WTC11 (cell line): Measurements from ENCODE around the gene GALP. TPM values are rescaled to one million over a fixed set of nuclear protein-coding genes. Genes with fewer than 3 reads are reported as not detected.

Experiments
- ATAC-seq: fragments of 200-7000 bp; cut with Tn5 transposase; 2 replicates; pipeline ENCODE4 v1.10.0; 2021; ENCODE audit warnings: mild to moderate bottlenecking, moderate library complexity
- CTCF ChIA-PET: fragments of 300-600 bp; sonication (Branson Sonifier 250); formaldehyde crosslinking; loops from one replicate; lab custom pipeline; 2021; ENCODE audit warnings: antibody characterized with exemption; lab: Charles Lee
- POLR2A ChIA-PET: fragments of 350-600 bp; sonication (Branson Sonifier 250); formaldehyde crosslinking; loops from one replicate; lab custom pipeline; 2021; ENCODE audit warnings: antibody characterized with exemption; lab: Charles Lee
- DNase-seq: peaks from one replicate; pipeline ENCODE4 v3.0.0; 2021; ENCODE audit warnings: low spot score
- H3K27ac Mint-ChIP-seq: 2 replicates; pipeline ENCODE4 v1.8.0; 2021; ENCODE audit warnings: mixed read lengths
- H3K27me3 Mint-ChIP-seq: 2 replicates; pipeline ENCODE4 v1.8.0; 2021; ENCODE audit warnings: low read depth, mild to moderate bottlenecking, moderate library complexity, mixed read lengths
- H3K36me3 Mint-ChIP-seq: 2 replicates; pipeline ENCODE4 v1.8.0; 2021; ENCODE audit warnings: mixed read lengths
- H3K4me1 Mint-ChIP-seq: 2 replicates; pipeline ENCODE4 v1.8.0; 2022; ENCODE audit warnings: mixed read lengths
- H3K4me3 Mint-ChIP-seq: 2 replicates; pipeline ENCODE4 v1.8.0; 2021; ENCODE audit warnings: mild to moderate bottlenecking, moderate library complexity, mixed read lengths
- H3K9me3 Mint-ChIP-seq: 2 replicates; pipeline ENCODE4 v1.8.0; 2021; ENCODE audit warnings: mixed read lengths
- ATF1 ChIP-seq: sonication (generic); formaldehyde crosslinking; IDR thresholded peaks from 2 replicates; pipeline ENCODE4 v1.8.1; 2023; ENCODE audit warnings: mild to moderate bottlenecking, moderate library complexity, missing genetic modification reagents
- CREB1 ChIP-seq: sonication (generic); formaldehyde crosslinking; IDR thresholded peaks from 2 replicates; pipeline ENCODE4 v1.8.0; 2023; ENCODE audit warnings: mild to moderate bottlenecking, missing genetic modification reagents
- CREM ChIP-seq: sonication (generic); formaldehyde crosslinking; IDR thresholded peaks from 2 replicates; pipeline ENCODE4 v1.8.1; 2022; ENCODE audit warnings: mild to moderate bottlenecking, missing genetic modification reagents, moderate library complexity
- ESRRA ChIP-seq: sonication (generic); formaldehyde crosslinking; IDR thresholded peaks from 2 replicates; pipeline ENCODE4 v1.8.1; 2022; ENCODE audit warnings: mild to moderate bottlenecking, missing genetic modification reagents, borderline replicate concordance
- FOXP1 ChIP-seq: sonication (generic); formaldehyde crosslinking; IDR thresholded peaks from 2 replicates; pipeline ENCODE4 v1.8.0; 2022; ENCODE audit warnings: missing genetic modification reagents, mild to moderate bottlenecking, moderate library complexity, borderline replicate concordance
- MYBL2 ChIP-seq: sonication (generic); formaldehyde crosslinking; IDR thresholded peaks from 2 replicates; pipeline ENCODE4 v1.8.1; 2023; ENCODE audit warnings: mild to moderate bottlenecking, moderate library complexity, missing genetic modification reagents
- NFYB ChIP-seq: sonication (generic); formaldehyde crosslinking; conservative IDR thresholded peaks from 2 replicates; pipeline ENCODE4 v1.8.0; 2022; ENCODE audit warnings: low read depth, missing genetic modification reagents
- NR1H2 ChIP-seq: sonication (generic); formaldehyde crosslinking; IDR thresholded peaks from 2 replicates; pipeline ENCODE4 v1.9.0; 2021; ENCODE audit warnings: mild to moderate bottlenecking, moderate library complexity, missing genetic modification reagents
- NR3C1 ChIP-seq: sonication (generic); formaldehyde crosslinking; conservative IDR thresholded peaks from 2 replicates; pipeline ENCODE4 v1.8.1; 2023; ENCODE audit warnings: low read depth, mild to moderate bottlenecking, missing genetic modification reagents
- SMAD4 ChIP-seq: sonication (generic); formaldehyde crosslinking; IDR thresholded peaks from 2 replicates; pipeline ENCODE4 v1.8.0; 2022; ENCODE audit warnings: mild to moderate bottlenecking, missing genetic modification reagents
- TEAD4 ChIP-seq: sonication (generic); formaldehyde crosslinking; IDR thresholded peaks from 2 replicates; pipeline ENCODE4 v1.8.0; 2022; ENCODE audit warnings: mild to moderate bottlenecking, missing genetic modification reagents
- ZNF317 ChIP-seq: sonication (generic); formaldehyde crosslinking; IDR thresholded peaks from 2 replicates; pipeline ENCODE4 v1.8.1; 2023; ENCODE audit warnings: low read depth, mild to moderate bottlenecking, moderate library complexity, missing genetic modification reagents, borderline replicate concordance
- ZNF416 ChIP-seq: fragments of 250-450 bp; sonication (Bioruptor Pico); IDR thresholded peaks from 2 replicates; pipeline ENCODE4 v1.9.0; 2021; ENCODE audit warnings: mild to moderate bottlenecking, inconsistent platforms
- total RNA-seq: library from RNA; stranded (reverse); gene quantifications from 3 replicates; pipeline ENCODE4 v1.2.3, GENCODE V29; 2021
- TF ChIP-seq, protein P1 (sequence below): sonication (generic); formaldehyde crosslinking; conservative IDR thresholded peaks from 2 replicates; pipeline ENCODE4 v1.8.1; 2023; ENCODE audit warnings: mild to moderate bottlenecking, low read depth, missing genetic modification reagents, moderate library complexity
- TF ChIP-seq, protein P2 (sequence below): fragments of 250-450 bp; sonication (Bioruptor Pico); IDR thresholded peaks from 2 replicates; pipeline ENCODE4 v1.9.0; 2021; ENCODE audit warnings: mild to moderate bottlenecking
- TF ChIP-seq, protein P3 (sequence below): fragments of 250-450 bp; sonication (Bioruptor Pico); IDR thresholded peaks from 2 replicates; pipeline ENCODE4 v1.9.0; 2021; ENCODE audit warnings: mild to moderate bottlenecking
- TF ChIP-seq, protein P4 (sequence below): sonication (generic); formaldehyde crosslinking; IDR thresholded peaks from 2 replicates; pipeline ENCODE4 v1.8.0; 2022; ENCODE audit warnings: mild to moderate bottlenecking, missing genetic modification reagents
- TF ChIP-seq, protein P5 (sequence below): sonication (generic); formaldehyde crosslinking; IDR thresholded peaks from 2 replicates; pipeline ENCODE4 v1.8.1; 2023; ENCODE audit warnings: mild to moderate bottlenecking, missing genetic modification reagents
- TF ChIP-seq, protein P6 (sequence below): sonication (generic); formaldehyde crosslinking; IDR thresholded peaks from 2 replicates; pipeline ENCODE4 v1.8.0; 2022; ENCODE audit warnings: missing genetic modification reagents

GALP gene
- total RNA-seq, 1 experiment from 2014 or later = not detected

DNA sequence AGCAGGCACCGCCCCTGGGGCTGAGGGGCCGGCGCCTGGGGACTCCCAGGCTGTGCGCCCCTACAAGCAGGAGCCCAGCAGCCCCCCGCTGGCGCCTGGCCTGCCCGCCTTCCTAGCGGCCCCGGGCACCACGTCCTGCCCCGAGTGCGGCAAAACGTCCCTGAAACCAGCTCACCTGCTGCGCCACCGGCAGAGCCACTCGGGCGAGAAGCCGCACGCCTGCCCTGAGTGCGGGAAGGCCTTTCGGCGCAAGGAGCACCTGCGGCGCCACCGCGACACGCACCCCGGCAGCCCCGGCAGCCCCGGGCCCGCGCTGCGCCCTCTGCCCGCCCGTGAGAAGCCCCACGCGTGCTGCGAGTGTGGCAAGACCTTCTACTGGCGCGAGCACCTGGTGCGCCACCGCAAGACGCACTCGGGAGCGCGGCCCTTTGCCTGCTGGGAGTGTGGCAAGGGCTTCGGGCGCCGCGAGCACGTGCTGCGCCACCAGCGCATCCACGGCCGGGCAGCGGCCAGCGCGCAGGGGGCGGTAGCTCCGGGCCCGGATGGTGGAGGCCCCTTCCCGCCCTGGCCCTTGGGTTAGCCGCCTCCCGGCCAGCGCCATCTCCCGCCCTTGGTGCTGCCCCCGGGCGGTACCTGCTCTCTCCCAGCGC lies 16.1 kb upstream of the GALP start (continued):
- TF ChIP-seq, protein P1, sequence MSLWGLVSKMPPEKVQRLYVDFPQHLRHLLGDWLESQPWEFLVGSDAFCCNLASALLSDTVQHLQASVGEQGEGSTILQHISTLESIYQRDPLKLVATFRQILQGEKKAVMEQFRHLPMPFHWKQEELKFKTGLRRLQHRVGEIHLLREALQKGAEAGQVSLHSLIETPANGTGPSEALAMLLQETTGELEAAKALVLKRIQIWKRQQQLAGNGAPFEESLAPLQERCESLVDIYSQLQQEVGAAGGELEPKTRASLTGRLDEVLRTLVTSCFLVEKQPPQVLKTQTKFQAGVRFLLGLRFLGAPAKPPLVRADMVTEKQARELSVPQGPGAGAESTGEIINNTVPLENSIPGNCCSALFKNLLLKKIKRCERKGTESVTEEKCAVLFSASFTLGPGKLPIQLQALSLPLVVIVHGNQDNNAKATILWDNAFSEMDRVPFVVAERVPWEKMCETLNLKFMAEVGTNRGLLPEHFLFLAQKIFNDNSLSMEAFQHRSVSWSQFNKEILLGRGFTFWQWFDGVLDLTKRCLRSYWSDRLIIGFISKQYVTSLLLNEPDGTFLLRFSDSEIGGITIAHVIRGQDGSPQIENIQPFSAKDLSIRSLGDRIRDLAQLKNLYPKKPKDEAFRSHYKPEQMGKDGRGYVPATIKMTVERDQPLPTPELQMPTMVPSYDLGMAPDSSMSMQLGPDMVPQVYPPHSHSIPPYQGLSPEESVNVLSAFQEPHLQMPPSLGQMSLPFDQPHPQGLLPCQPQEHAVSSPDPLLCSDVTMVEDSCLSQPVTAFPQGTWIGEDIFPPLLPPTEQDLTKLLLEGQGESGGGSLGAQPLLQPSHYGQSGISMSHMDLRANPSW = no peak
- no peak for TF ChIP-seq CREM
- TF ChIP-seq NR1H2 (CRISPR knock-in tag) = no peak
- TF ChIP-seq, all 79 proteins: peak for 0

DNA sequence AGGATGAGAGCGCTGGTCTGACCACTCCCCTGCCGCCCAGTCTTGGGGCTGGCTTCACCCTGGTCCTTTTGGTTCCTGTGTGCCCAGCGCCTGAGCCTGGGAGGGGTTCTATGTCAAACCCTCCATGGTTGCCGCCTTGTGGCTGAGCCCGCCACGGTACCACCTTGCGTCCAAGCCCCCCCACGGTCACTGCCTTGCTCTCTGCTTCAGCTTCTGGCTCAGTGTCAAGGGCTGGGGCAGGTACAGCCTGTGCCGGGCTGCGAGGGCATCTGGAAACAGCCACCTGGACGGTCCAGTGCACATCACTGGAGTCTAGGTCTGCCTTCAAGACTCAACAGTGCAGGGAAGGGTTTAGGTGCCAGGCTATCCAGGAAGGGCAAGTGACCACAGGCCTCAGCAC lies 14.3 kb upstream of the GALP start:
- no peaks in the 10 kb centered on the region for H3K27me3 Mint-ChIP-seq
- DNase-seq (no peak), ATAC-seq (no peak)
- H3K27ac Mint-ChIP-seq = no peak overlapping the region
- no peak overlapping the region for H3K4me3 Mint-ChIP-seq
- H3K4me1 Mint-ChIP-seq = no peaks in the 10 kb centered on the region
- ChIA-PET POLR2A (no interaction called here), CTCF (interaction anchor here (0.8 kb wide), 1 partner anchor 32 kb away, joined by 3 read pairs; no protein-coding TSS in a partner anchor)
- TF ChIP-seq ZNF317 (CRISPR knock-in tag) (no peak), TEAD4 (CRISPR knock-in tag) (no peak), ESRRA (CRISPR knock-in tag) (no peak), CREB1 (CRISPR knock-in tag) (no peak), SMAD4 (CRISPR knock-in tag) (no peak), NR3C1 (CRISPR knock-in tag) (no peak), NFYB (CRISPR knock-in tag) (no peak), FOXP1 (CRISPR knock-in tag) (no peak), ATF1 (CRISPR knock-in tag) (no peak), MYBL2 (no peak), ZNF416 (no peak)
- TF ChIP-seq, protein P1 = no peak
- TF ChIP-seq, protein P2, sequence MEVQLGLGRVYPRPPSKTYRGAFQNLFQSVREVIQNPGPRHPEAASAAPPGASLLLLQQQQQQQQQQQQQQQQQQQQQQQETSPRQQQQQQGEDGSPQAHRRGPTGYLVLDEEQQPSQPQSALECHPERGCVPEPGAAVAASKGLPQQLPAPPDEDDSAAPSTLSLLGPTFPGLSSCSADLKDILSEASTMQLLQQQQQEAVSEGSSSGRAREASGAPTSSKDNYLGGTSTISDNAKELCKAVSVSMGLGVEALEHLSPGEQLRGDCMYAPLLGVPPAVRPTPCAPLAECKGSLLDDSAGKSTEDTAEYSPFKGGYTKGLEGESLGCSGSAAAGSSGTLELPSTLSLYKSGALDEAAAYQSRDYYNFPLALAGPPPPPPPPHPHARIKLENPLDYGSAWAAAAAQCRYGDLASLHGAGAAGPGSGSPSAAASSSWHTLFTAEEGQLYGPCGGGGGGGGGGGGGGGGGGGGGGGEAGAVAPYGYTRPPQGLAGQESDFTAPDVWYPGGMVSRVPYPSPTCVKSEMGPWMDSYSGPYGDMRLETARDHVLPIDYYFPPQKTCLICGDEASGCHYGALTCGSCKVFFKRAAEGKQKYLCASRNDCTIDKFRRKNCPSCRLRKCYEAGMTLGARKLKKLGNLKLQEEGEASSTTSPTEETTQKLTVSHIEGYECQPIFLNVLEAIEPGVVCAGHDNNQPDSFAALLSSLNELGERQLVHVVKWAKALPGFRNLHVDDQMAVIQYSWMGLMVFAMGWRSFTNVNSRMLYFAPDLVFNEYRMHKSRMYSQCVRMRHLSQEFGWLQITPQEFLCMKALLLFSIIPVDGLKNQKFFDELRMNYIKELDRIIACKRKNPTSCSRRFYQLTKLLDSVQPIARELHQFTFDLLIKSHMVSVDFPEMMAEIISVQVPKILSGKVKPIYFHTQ (CRISPR knock-in tag) = no peak
- TF ChIP-seq, protein P3, sequence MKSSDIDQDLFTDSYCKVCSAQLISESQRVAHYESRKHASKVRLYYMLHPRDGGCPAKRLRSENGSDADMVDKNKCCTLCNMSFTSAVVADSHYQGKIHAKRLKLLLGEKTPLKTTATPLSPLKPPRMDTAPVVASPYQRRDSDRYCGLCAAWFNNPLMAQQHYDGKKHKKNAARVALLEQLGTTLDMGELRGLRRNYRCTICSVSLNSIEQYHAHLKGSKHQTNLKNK (CRISPR knock-in tag) = no peak
- TF ChIP-seq, protein P4, sequence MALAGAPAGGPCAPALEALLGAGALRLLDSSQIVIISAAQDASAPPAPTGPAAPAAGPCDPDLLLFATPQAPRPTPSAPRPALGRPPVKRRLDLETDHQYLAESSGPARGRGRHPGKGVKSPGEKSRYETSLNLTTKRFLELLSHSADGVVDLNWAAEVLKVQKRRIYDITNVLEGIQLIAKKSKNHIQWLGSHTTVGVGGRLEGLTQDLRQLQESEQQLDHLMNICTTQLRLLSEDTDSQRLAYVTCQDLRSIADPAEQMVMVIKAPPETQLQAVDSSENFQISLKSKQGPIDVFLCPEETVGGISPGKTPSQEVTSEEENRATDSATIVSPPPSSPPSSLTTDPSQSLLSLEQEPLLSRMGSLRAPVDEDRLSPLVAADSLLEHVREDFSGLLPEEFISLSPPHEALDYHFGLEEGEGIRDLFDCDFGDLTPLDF = no peak
- TF ChIP-seq, protein P5, sequence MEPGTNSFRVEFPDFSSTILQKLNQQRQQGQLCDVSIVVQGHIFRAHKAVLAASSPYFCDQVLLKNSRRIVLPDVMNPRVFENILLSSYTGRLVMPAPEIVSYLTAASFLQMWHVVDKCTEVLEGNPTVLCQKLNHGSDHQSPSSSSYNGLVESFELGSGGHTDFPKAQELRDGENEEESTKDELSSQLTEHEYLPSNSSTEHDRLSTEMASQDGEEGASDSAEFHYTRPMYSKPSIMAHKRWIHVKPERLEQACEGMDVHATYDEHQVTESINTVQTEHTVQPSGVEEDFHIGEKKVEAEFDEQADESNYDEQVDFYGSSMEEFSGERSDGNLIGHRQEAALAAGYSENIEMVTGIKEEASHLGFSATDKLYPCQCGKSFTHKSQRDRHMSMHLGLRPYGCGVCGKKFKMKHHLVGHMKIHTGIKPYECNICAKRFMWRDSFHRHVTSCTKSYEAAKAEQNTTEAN (CRISPR knock-in tag) = no peak
- TF ChIP-seq, protein P6, sequence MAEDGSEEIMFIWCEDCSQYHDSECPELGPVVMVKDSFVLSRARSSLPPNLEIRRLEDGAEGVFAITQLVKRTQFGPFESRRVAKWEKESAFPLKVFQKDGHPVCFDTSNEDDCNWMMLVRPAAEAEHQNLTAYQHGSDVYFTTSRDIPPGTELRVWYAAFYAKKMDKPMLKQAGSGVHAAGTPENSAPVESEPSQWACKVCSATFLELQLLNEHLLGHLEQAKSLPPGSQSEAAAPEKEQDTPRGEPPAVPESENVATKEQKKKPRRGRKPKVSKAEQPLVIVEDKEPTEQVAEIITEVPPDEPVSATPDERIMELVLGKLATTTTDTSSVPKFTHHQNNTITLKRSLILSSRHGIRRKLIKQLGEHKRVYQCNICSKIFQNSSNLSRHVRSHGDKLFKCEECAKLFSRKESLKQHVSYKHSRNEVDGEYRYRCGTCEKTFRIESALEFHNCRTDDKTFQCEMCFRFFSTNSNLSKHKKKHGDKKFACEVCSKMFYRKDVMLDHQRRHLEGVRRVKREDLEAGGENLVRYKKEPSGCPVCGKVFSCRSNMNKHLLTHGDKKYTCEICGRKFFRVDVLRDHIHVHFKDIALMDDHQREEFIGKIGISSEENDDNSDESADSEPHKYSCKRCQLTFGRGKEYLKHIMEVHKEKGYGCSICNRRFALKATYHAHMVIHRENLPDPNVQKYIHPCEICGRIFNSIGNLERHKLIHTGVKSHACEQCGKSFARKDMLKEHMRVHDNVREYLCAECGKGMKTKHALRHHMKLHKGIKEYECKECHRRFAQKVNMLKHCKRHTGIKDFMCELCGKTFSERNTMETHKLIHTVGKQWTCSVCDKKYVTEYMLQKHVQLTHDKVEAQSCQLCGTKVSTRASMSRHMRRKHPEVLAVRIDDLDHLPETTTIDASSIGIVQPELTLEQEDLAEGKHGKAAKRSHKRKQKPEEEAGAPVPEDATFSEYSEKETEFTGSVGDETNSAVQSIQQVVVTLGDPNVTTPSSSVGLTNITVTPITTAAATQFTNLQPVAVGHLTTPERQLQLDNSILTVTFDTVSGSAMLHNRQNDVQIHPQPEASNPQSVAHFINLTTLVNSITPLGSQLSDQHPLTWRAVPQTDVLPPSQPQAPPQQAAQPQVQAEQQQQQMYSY (CRISPR knock-in tag) = no peak
- H3K36me3 Mint-ChIP-seq = peaks cover 17% of the 10 kb centered on the region
- no peaks in the 10 kb centered on the region for H3K9me3 Mint-ChIP-seq
